Measurements from ENCODE around the gene MORC3.
A peak's percentile ranks its signal among the peaks of the same experiment; 100 is the strongest.
"Not testable (repeated sequence)": the region's sequence is repeated elsewhere in the genome, so short reads cannot be mapped to it uniquely, and the experiment has no call there.

Gene MORC3

DNA sequence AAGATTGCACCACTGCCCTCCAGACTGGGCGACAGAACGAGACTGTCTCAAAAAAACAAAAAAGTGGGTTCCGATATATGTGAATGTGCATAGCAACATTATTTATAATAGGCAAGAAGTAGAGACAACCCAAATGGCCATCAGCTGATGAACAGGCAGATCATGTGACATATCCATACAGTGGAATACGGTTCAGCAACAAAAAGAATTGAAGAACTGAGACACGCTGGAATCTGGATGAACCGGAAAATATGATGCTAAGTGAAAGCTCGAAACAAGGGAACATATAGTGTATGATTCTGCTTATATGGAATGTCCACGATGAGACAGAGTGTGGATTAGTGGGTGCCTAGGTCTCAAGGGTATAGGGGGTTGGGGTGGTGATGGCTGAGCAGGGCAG is 28.5 kb upstream of the MORC3 start:
- intact Hi-C loops (cut with DNase I; ENCODE audit: low total_unique reads) = no loop called here
- peaks cover 27 to 62% (median 38%) of the 10 kb centered on the region in 3 donors for H3K36me3 ChIP-seq
- TF ChIP-seq, protein P1, sequence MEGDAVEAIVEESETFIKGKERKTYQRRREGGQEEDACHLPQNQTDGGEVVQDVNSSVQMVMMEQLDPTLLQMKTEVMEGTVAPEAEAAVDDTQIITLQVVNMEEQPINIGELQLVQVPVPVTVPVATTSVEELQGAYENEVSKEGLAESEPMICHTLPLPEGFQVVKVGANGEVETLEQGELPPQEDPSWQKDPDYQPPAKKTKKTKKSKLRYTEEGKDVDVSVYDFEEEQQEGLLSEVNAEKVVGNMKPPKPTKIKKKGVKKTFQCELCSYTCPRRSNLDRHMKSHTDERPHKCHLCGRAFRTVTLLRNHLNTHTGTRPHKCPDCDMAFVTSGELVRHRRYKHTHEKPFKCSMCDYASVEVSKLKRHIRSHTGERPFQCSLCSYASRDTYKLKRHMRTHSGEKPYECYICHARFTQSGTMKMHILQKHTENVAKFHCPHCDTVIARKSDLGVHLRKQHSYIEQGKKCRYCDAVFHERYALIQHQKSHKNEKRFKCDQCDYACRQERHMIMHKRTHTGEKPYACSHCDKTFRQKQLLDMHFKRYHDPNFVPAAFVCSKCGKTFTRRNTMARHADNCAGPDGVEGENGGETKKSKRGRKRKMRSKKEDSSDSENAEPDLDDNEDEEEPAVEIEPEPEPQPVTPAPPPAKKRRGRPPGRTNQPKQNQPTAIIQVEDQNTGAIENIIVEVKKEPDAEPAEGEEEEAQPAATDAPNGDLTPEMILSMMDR (IDR thresholded peaks at IDR 0.05) = no peak

DNA sequence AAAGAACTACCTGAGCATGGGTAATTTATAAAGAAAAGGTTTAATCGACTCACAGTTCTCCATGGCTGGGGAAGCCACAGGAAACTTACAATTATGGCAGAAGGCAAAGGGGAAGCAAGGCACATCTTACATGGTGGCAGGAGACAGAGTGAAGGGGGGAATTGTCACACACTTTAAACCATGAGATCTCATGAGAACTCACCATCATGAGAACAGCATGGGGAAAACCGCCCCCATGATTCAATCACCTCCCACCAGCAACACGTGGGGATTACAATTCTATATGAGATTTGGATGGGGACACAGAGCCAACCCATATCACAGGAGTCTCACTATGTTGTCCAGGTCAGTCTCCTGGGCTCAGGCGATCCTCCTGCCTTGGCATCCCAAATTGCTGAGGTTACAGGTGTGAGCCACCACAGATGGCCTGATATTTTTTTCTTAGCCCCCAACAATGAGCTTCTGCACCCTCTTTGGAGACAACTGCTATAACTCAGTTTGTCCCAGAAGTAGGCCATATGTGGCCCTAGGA is 22.5 kb upstream of the MORC3 start:
- Histone ChIP-seq H3K36me3 (peaks cover 8 to 17% (median 14%) of the 10 kb centered on the region in 3 donors), H3K27ac (no peak overlapping the region), H3K27me3 (no peaks in the 10 kb centered on the region), H3K4me1 (no peaks in the 10 kb centered on the region), H3K9me3 (no peaks in the 10 kb centered on the region), H3K4me3 (no peak overlapping the region)
- TF ChIP-seq, protein P1 (IDR thresholded peaks at IDR 0.05) = no peak
- intact Hi-C loops (cut with DNase I; ENCODE audit: low total_unique reads) = no loop called here
- DNase-seq = peak in 1 of 2 donors; percentile 21

More for the DNA sequence above, 28.5 kb upstream of the MORC3 start:
- Histone ChIP-seq H3K4me1 (no peaks in the 10 kb centered on the region), H3K4me3 (no peak overlapping the region), H3K27me3 (no peaks in the 10 kb centered on the region), H3K9me3 (no peaks in the 10 kb centered on the region), H3K27ac (no peak overlapping the region)
- no peak for DNase-seq

- Histone ChIP-seq H3K27ac (no peak overlapping the region), H3K4me1 (no peaks in the 10 kb centered on the region), H3K4me3 (no peak overlapping the region), H3K36me3 (peaks cover 7 to 11% (median 11%) of the 10 kb centered on the region in 3 donors), H3K27me3 (no peaks in the 10 kb centered on the region), H3K9me3 (no peaks in the 10 kb centered on the region)
- TF ChIP-seq, protein P1 (IDR thresholded peaks at IDR 0.05) = no peak
- peak; percentile 23 to 66 for DNase-seq
- intact Hi-C loops (cut with DNase I; ENCODE audit: low total_unique reads) = no loop called here
Observed at GRCh38 chr21:36297938-36298572, 21.9 kb upstream of the MORC3 start.

DNA sequence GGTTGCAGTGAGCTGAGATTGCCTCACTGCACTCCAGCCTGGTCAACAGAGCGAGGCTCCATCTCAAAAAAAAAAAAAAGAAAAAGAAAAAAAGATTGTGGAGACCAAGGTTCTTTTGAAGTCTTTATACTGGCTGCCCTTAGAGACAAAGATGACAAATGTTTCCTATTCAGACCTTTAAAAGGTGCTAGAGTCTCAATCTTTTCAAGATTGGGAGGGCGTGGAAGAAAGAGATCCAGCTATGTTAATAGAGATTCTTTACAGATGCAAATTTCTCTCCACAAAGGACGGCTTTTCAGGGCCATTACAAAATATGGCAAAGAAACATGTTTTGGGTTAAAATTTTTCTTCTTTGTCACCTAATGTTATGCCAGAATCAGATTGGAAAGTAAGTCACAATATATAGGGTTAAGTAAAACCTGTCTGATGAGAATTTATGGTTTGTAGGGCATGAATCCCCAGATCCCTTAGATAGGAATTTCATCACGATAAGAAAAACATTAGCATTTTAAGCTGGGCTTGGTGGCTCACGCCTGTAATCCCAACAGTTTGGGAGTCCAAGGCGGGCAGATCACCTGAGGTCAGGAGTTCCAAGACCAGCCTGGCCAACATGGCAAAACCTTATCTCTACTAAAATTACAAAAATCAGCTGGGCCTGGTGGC is 13.0 kb upstream of the MORC3 start:
- Histone ChIP-seq H3K36me3 (no peaks in the 10 kb centered on the region), H3K27ac (no peak overlapping the region), H3K9me3 (peaks cover 0 to 11% (median 0%) of the 10 kb centered on the region in 3 donors), H3K4me1 (no peaks in the 10 kb centered on the region), H3K4me3 (no peak overlapping the region), H3K27me3 (no peaks in the 10 kb centered on the region)
- DNase-seq = no peak
- TF ChIP-seq, protein P1 (IDR thresholded peaks at IDR 0.05) = no peak
- intact Hi-C loops (cut with DNase I; ENCODE audit: low total_unique reads) = no loop called here

- TF ChIP-seq, protein P1 (IDR thresholded peaks at IDR 0.05) = no peak
- Histone ChIP-seq H3K27ac (no peak overlapping the region), H3K36me3 (no peaks in the 10 kb centered on the region), H3K27me3 (no peaks in the 10 kb centered on the region), H3K4me1 (no peaks in the 10 kb centered on the region), H3K9me3 (peaks cover 0 to 11% (median 0%) of the 10 kb centered on the region in 3 donors), H3K4me3 (no peak overlapping the region)
- intact Hi-C loops (cut with DNase I; ENCODE audit: low total_unique reads) = no loop called here
- no peak for DNase-seq
Observed at GRCh38 chr21:36310016-36310415, 10.0 kb upstream of the MORC3 start.

- intact Hi-C loops (cut with DNase I; ENCODE audit: low total_unique reads); H3K36me3 ChIP-seq: not testable (repeated sequence)
Observed at GRCh38 chr21:36313446-36313845, 6.6 kb upstream of the MORC3 start.

DNA sequence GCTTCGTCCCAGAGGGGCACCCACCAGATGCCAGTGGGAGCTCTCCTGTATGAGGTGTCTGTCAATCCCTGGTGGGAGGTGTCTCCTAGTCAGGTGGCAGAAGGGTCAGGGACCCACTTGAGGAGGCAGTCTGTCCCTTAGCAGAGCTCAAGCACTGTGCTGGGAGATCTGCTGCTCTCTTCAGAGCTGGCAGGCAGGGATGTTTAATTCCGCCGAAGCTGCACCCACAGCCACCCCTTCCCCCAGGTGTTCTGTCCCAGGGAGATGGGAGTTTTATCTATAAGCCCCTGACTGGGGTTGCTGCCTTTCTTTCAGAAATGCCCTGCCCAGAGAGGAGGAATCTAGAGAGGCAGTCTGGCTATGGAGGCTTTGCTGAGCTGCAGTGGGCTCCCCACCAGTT is 4.0 kb upstream of the MORC3 start:
- DNase-seq; H3K27ac ChIP-seq; H3K27me3 ChIP-seq; H3K4me3 ChIP-seq; intact Hi-C loops (cut with DNase I; ENCODE audit: low total_unique reads); H3K9me3 ChIP-seq; H3K36me3 ChIP-seq; H3K4me1 ChIP-seq: not testable (repeated sequence)

More at GRCh38 chr21:36313446-36313845, 6.6 kb upstream of the MORC3 start:
- H3K4me3 ChIP-seq, H3K27me3 ChIP-seq, DNase-seq, H3K27ac ChIP-seq, H3K4me1 ChIP-seq, H3K9me3 ChIP-seq: not testable (repeated sequence)
